ENCODE results near the gene LDLRAD4. TPM values are rescaled to one million over a fixed set of nuclear protein-coding genes. Genes with fewer than 3 reads are reported as not detected.

LDLRAD4 gene
- polyA plus RNA-seq, 1 donor = 9.1 TPM

DNA sequence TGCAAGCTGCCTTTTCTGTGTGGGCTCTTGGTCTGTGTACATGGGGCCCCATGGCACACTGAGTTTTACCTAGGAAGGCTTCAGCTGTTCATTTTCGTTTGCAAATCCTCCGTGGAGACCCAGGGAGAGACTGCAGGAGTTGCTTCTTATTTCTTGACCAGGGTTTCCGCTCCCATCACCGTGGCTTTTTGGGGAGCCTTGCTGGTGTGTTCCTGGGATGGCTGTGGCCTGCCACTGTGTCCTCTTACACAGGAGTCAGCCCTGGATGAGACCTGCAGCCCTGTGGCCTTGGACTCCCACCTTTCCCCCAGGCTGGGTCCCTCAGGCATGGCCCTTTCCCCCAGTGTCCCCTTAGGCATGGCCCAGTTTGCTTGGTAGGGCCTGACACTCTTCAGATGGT lies 370.8 kb downstream of the LDLRAD4 start:
- no peak overlapping the region for H3K27ac ChIP-seq (ENCODE audit: low read length)
- H3K4me1 ChIP-seq (ENCODE audit: control insufficient read depth, insufficient read depth, low read length) = no peaks in the 10 kb centered on the region
- no peak overlapping the region for H3K4me3 ChIP-seq (ENCODE audit: low read length)
- no peaks in the 10 kb centered on the region for H3K36me3 ChIP-seq (ENCODE audit: control insufficient read depth, insufficient read depth, low read length)
- no peaks in the 10 kb centered on the region for H3K27me3 ChIP-seq (ENCODE audit: control insufficient read depth, insufficient read depth, low read length)
- H3K9me3 ChIP-seq (ENCODE audit: control insufficient read depth, low read depth, low read length) = no peaks in the 10 kb centered on the region
- WGBS (ENCODE audit: insufficient coverage, low lambda C conversion rate) = no CpG with 5 or more reads among the region's 4 CpGs
- no peak for DNase-seq

GRCh38 chr18:13589943-13590342 lies 371.4 kb downstream of the LDLRAD4 start:
- Histone ChIP-seq H3K27ac (ENCODE audit: low read length) (no peak overlapping the region), H3K4me3 (ENCODE audit: low read length) (no peak overlapping the region), H3K36me3 (ENCODE audit: control insufficient read depth, insufficient read depth, low read length) (no peaks in the 10 kb centered on the region), H3K4me1 (ENCODE audit: control insufficient read depth, insufficient read depth, low read length) (no peaks in the 10 kb centered on the region), H3K9me3 (ENCODE audit: control insufficient read depth, low read depth, low read length) (no peaks in the 10 kb centered on the region), H3K27me3 (ENCODE audit: control insufficient read depth, insufficient read depth, low read length) (no peaks in the 10 kb centered on the region)
- no CpG with 5 or more reads among the region's 9 CpGs for WGBS (ENCODE audit: insufficient coverage, low lambda C conversion rate)
- no peak for DNase-seq

DNA sequence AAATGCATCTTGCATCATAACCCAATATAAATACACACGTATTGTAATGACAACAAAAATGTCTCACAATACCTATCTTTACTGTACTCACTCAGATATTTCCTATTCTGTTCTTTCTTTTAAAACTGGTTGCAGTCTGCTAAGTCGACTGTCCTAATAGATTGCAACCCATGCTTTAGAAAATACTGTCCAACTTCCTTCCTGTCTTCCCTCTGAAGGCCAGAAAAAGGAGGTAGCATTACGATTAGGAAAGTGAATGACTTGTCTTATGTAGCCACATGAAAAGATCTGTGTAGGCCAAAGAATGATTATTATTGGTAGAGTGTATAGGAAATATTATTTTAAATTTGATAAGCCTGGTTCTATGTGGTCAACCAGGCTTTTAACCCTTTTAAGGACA lies 373.7 kb downstream of the LDLRAD4 start:
- WGBS (ENCODE audit: insufficient coverage, low lambda C conversion rate) = 73% methylated on average over 2 of the region's 3 CpGs
- no peak for DNase-seq

DNA sequence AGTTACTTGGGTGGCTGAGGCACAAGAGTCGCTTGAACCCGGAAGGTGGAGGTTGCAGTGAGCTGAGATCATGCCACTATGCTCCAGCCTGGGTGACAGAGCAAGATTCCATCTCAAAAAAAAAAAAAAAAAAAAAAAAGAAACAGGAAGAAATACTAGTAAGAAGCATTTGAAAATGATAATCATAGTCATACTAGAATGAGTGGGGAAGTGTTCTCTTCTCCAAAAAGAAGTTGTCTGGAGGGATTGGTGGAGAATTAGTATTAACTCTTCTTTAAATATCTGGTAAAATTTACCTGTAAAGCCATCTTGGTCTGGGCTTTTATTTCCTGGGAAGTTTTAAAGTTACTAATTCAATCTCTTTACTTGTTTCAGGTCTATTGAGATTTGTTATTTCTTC lies 376.0 kb downstream of the LDLRAD4 start:
- Histone ChIP-seq H3K4me1 (ENCODE audit: control insufficient read depth, insufficient read depth, low read length) (no peaks in the 10 kb centered on the region), H3K27ac (ENCODE audit: low read length) (no peak overlapping the region), H3K36me3 (ENCODE audit: control insufficient read depth, insufficient read depth, low read length) (no peaks in the 10 kb centered on the region), H3K9me3 (ENCODE audit: control insufficient read depth, low read depth, low read length) (peaks cover 5% of the 10 kb centered on the region), H3K4me3 (ENCODE audit: low read length) (no peak overlapping the region), H3K27me3 (ENCODE audit: control insufficient read depth, insufficient read depth, low read length) (no peaks in the 10 kb centered on the region)
- DNase-seq = no peak
- no CpG with 5 or more reads among the region's 2 CpGs for WGBS (ENCODE audit: insufficient coverage, low lambda C conversion rate)

More for the DNA sequence above, 373.7 kb downstream of the LDLRAD4 start:
- no peaks in the 10 kb centered on the region for H3K4me1 ChIP-seq (ENCODE audit: control insufficient read depth, insufficient read depth, low read length)
- H3K36me3 ChIP-seq (ENCODE audit: control insufficient read depth, insufficient read depth, low read length) = no peaks in the 10 kb centered on the region
- peaks cover 3% of the 10 kb centered on the region for H3K9me3 ChIP-seq (ENCODE audit: control insufficient read depth, low read depth, low read length)
- no peak overlapping the region for H3K27ac ChIP-seq (ENCODE audit: low read length)
- H3K27me3 ChIP-seq (ENCODE audit: control insufficient read depth, insufficient read depth, low read length) = no peaks in the 10 kb centered on the region
- no peak overlapping the region for H3K4me3 ChIP-seq (ENCODE audit: low read length)

DNA sequence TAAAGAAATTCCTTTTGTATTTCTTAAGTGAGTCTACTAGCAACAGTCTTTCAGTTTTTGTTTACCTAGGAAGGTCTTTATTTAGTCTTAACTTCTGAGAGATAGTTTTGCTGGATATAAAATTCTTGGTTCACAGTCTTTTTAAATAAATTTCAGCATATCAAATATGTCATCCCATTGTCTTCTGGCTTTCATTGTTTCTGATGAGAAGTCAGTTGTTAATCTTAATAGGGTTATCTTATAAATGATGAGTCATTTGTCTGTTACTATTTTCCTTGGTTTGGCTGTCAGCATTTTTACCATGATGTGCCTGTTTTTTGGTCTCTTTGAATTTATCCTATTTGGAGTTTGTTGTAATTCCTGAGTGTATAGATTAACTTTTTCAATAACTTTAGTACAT lies 378.5 kb downstream of the LDLRAD4 start:
- no peaks in the 10 kb centered on the region for H3K27me3 ChIP-seq (ENCODE audit: control insufficient read depth, insufficient read depth, low read length)
- no peaks in the 10 kb centered on the region for H3K4me1 ChIP-seq (ENCODE audit: control insufficient read depth, insufficient read depth, low read length)
- H3K9me3 ChIP-seq (ENCODE audit: control insufficient read depth, low read depth, low read length) = peaks cover 5% of the 10 kb centered on the region
- H3K4me3 ChIP-seq (ENCODE audit: low read length) = no peak overlapping the region
- H3K27ac ChIP-seq (ENCODE audit: low read length) = no peak overlapping the region
- no peak for DNase-seq
- no peaks in the 10 kb centered on the region for H3K36me3 ChIP-seq (ENCODE audit: control insufficient read depth, insufficient read depth, low read length)

DNA sequence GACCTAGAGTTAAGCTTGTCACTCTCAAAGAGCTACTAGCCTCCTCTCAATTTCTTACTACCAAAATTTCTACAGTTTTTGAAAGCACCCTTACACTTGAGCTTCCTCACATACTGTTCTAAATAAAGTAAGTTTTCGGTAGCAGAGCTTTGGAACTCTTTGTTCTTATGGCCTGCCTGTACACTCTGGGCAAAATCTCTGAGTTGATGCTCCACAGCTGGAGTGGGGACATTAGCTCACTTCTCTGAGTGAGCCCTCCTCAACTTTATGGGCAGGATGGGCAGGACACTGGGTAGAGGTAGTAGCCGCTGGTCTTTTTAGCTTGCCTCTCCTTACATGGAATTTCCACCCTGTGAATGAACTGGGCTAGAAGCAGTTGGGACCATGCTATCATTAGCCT lies 380.0 kb downstream of the LDLRAD4 start:
- no peaks in the 10 kb centered on the region for H3K27me3 ChIP-seq (ENCODE audit: control insufficient read depth, insufficient read depth, low read length)
- H3K4me3 ChIP-seq (ENCODE audit: low read length) = no peak overlapping the region
- DNase-seq = no peak
- no CpG with 5 or more reads among the region's 2 CpGs for WGBS (ENCODE audit: insufficient coverage, low lambda C conversion rate)
- H3K9me3 ChIP-seq (ENCODE audit: control insufficient read depth, low read depth, low read length) = peaks cover 5% of the 10 kb centered on the region
- no peak overlapping the region for H3K27ac ChIP-seq (ENCODE audit: low read length)
- H3K4me1 ChIP-seq (ENCODE audit: control insufficient read depth, insufficient read depth, low read length) = no peaks in the 10 kb centered on the region
- no peaks in the 10 kb centered on the region for H3K36me3 ChIP-seq (ENCODE audit: control insufficient read depth, insufficient read depth, low read length)

DNA sequence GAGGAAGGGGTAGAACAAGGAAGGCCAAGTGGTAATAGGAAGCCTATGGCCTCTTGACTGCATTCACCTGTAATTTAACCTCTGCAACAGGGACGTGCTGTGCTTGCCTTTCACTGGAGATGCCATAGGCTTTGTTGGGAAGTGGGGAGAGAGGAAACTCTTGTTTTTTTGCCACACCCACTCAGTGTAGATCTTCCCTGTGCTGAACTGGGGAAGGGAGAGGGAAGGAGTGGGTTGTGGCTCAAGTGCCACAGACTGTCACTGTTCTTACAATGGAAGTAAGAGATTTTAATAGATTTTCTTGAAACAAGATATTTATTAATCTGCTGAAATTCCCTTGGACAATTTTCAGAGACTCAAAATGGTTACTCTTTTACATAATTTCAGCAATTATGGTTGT lies 380.5 kb downstream of the LDLRAD4 start:
- WGBS (ENCODE audit: insufficient coverage, low lambda C conversion rate) = no CpG with 5 or more reads among the region's 1 CpG
- Histone ChIP-seq H3K27ac (ENCODE audit: low read length) (no peak overlapping the region), H3K9me3 (ENCODE audit: control insufficient read depth, low read depth, low read length) (peaks cover 5% of the 10 kb centered on the region), H3K4me3 (ENCODE audit: low read length) (no peak overlapping the region), H3K36me3 (ENCODE audit: control insufficient read depth, insufficient read depth, low read length) (no peaks in the 10 kb centered on the region), H3K27me3 (ENCODE audit: control insufficient read depth, insufficient read depth, low read length) (no peaks in the 10 kb centered on the region), H3K4me1 (ENCODE audit: control insufficient read depth, insufficient read depth, low read length) (no peaks in the 10 kb centered on the region)
- no peak for DNase-seq

DNA sequence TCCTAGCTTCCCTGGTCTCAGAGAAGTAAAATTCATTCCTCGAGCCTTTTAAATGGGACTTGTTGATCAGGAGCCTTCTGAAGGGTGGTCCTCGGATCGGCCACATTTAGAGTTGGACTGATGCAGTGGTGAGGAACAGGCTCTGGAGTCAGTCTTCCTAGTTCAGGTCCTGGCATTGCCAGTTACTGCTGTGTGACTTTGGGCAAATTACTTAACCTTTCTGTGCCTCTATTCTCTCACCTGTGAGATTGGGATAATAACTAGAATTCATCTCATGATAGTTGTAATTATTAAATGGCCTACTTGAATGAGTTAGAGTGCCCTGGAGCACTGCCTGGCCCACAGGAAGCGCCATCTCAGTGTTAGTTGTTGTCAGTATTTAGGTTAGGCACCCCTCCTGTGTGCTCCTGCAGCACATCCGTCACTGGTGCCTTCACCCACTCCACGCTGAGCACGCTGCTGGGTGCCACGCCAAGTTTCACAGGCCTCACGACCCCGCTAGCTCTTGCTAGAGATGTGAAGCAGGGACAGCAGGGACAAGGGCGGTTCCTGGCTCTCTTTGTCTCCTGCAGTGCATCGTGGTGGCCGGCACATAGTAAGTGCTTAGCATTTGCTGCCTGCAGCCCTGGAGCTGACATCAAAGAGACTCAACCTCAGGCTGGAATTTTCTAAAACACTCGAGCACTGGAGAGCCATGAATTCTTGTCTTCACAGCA lies 384.9 kb downstream of the LDLRAD4 start:
- DNase-seq = no peak
- no peaks in the 10 kb centered on the region for H3K4me1 ChIP-seq (ENCODE audit: control insufficient read depth, insufficient read depth, low read length)
- no peak overlapping the region for H3K4me3 ChIP-seq (ENCODE audit: low read length)
- no CpG with 5 or more reads among the region's 14 CpGs for WGBS (ENCODE audit: insufficient coverage, low lambda C conversion rate)
- no peaks in the 10 kb centered on the region for H3K9me3 ChIP-seq (ENCODE audit: control insufficient read depth, low read depth, low read length)
- no peaks in the 10 kb centered on the region for H3K36me3 ChIP-seq (ENCODE audit: control insufficient read depth, insufficient read depth, low read length)
- H3K27me3 ChIP-seq (ENCODE audit: control insufficient read depth, insufficient read depth, low read length) = no peaks in the 10 kb centered on the region
- H3K27ac ChIP-seq (ENCODE audit: low read length) = no peak overlapping the region

DNA sequence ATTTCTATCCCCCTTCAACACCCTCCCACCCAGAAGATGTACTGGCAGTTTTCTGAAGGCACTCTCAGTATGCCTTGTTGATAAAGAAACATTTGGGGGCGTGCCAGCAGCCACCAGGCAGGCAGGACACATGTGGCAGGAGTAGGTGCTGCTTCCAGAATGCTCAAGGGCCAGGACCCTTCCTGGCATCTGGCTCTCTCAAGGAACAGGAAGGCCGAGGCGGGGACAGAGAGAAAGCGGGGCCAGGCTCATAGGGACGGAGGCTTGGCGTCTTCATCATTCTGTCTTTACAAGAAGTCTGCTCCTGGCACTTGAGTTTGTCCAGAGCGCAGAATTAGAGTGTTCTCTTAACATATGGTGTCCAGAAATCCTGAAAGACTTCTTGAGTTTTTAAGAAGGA lies 386.2 kb downstream of the LDLRAD4 start:
- no CpG with 5 or more reads among the region's 7 CpGs for WGBS (ENCODE audit: insufficient coverage, low lambda C conversion rate)
- Histone ChIP-seq H3K27me3 (ENCODE audit: control insufficient read depth, insufficient read depth, low read length) (no peaks in the 10 kb centered on the region), H3K9me3 (ENCODE audit: control insufficient read depth, low read depth, low read length) (no peaks in the 10 kb centered on the region), H3K27ac (ENCODE audit: low read length) (no peak overlapping the region), H3K4me1 (ENCODE audit: control insufficient read depth, insufficient read depth, low read length) (no peaks in the 10 kb centered on the region), H3K4me3 (ENCODE audit: low read length) (no peak overlapping the region), H3K36me3 (ENCODE audit: control insufficient read depth, insufficient read depth, low read length) (no peaks in the 10 kb centered on the region)
- DNase-seq = no peak

DNA sequence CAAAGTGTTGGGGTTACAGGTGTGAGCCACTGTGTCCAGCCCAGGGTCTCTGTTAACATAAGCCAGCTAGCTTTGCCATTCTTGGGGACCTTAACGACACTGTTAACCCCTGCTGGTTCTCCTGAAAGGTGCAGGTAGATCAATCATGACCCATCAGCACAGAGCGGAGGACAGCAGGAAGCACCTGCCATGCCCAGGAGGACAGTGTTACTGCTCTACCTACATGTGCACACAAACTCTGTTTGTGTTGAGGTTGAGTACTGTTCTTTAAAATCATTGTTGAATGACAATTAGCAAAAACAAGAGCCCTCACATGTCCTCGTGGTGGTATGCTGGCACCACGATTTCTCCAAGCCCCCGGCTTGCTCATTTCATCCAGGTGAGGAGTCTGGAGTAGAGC lies 386.9 kb downstream of the LDLRAD4 start:
- no peak for DNase-seq
- no peak overlapping the region for H3K27ac ChIP-seq (ENCODE audit: low read length)

DNA sequence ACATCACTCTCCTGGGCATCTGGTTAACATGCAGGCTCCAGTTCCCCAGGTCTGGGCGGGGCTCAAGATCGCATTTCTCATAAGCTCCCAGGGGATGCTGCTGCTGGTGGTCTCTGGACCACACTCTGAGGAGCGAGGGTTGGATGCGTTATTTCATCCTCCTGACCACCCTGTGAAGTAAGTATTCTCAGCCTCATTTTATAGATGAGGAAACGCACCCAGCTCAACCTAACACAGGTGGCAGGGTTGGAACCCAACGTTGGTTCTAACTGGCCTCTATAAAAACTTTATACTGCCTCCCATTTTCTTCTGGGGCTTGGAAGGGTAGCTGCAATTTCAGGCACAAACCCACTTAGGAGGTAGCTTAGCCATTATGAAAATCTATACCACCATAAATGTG lies 387.3 kb downstream of the LDLRAD4 start:
- no peak overlapping the region for H3K27ac ChIP-seq (ENCODE audit: low read length)

More for the DNA sequence above, 386.9 kb downstream of the LDLRAD4 start:
- Histone ChIP-seq H3K27me3 (ENCODE audit: control insufficient read depth, insufficient read depth, low read length) (peaks cover 1% of the 10 kb centered on the region), H3K9me3 (ENCODE audit: control insufficient read depth, low read depth, low read length) (no peaks in the 10 kb centered on the region), H3K4me3 (ENCODE audit: low read length) (no peak overlapping the region), H3K36me3 (ENCODE audit: control insufficient read depth, insufficient read depth, low read length) (no peaks in the 10 kb centered on the region), H3K4me1 (ENCODE audit: control insufficient read depth, insufficient read depth, low read length) (no peaks in the 10 kb centered on the region)
- no CpG with 5 or more reads among the region's 5 CpGs for WGBS (ENCODE audit: insufficient coverage, low lambda C conversion rate)

More for the DNA sequence above, 387.3 kb downstream of the LDLRAD4 start:
- H3K36me3 ChIP-seq (ENCODE audit: control insufficient read depth, insufficient read depth, low read length) = no peaks in the 10 kb centered on the region
- DNase-seq = no peak
- no peaks in the 10 kb centered on the region for H3K9me3 ChIP-seq (ENCODE audit: control insufficient read depth, low read depth, low read length)
- H3K4me1 ChIP-seq (ENCODE audit: control insufficient read depth, insufficient read depth, low read length) = no peaks in the 10 kb centered on the region
- no CpG with 5 or more reads among the region's 6 CpGs for WGBS (ENCODE audit: insufficient coverage, low lambda C conversion rate)
- no peak overlapping the region for H3K4me3 ChIP-seq (ENCODE audit: low read length)
- peaks cover 6% of the 10 kb centered on the region for H3K27me3 ChIP-seq (ENCODE audit: control insufficient read depth, insufficient read depth, low read length)

Measured in large intestine (tissue), 3 donors.